VCaP (cell line): ENCODE measurements around the gene PASK.

ENCODE experiments used
- H3K27ac ChIP-seq: fragments of 450-650 bp; 2 replicates; pipeline ENCODE4 v1.5.1; 2017
- CTCF ChIP-seq: fragments of 450-650 bp; conservative IDR thresholded peaks from 2 replicates; pipeline ENCODE4 v1.5.1; 2017; ENCODE audit warnings: mild to moderate bottlenecking, moderate library complexity

Gene PASK

GRCh38 chr2:241130316-241130715 lies 19.0 kb downstream of the PASK start:
- TF ChIP-seq CTCF, result no peak
- H3K27ac ChIP-seq, result no peak overlapping the region

- H3K27ac ChIP-seq, result no peak overlapping the region
- TF ChIP-seq CTCF, result no peak
Observed at GRCh38 chr2:241129086-241129871, 20.0 kb downstream of the PASK start.

- H3K27ac ChIP-seq, result peak overlapping the region; percentile 81; the same call in 1 of the 2 replicates
Observed at GRCh38 chr2:241128266-241128665, 21.0 kb downstream of the PASK start.

GRCh38 chr2:241126771-241127202 lies 22.5 kb downstream of the PASK start:
- peak overlapping the region; percentile 81 for H3K27ac ChIP-seq
- no peak for TF ChIP-seq CTCF

More at GRCh38 chr2:241128266-241128665, 21.0 kb downstream of the PASK start:
- no peak for TF ChIP-seq CTCF

GRCh38 chr2:241126201-241126611 lies 23.1 kb downstream of the PASK start:
- H3K27ac ChIP-seq, result peak overlapping the region; percentile 81
- no peak for TF ChIP-seq CTCF

- peak overlapping the region; percentile 81 for H3K27ac ChIP-seq
- no peak for TF ChIP-seq CTCF
Observed at GRCh38 chr2:241125626-241126025, 23.6 kb downstream of the PASK start.

GRCh38 chr2:241123816-241124536 lies 25.3 kb downstream of the PASK start:
- H3K27ac ChIP-seq, result peak overlapping the region; percentile 81
- TF ChIP-seq CTCF, result 0 out of 2 replicates have a peak, but pooled peaks have one; percentile 11
